Mesenchymal stem cell (in vitro differentiated cells and primary cell): ENCODE measurements around the gene RPTOR.
A peak's percentile ranks its signal among the peaks of the same experiment; 100 is the strongest.

ENCODE experiments used
- DNase-seq: peaks from one replicate; pipeline ENCODE4 v3.0.0-alpha.2; 2013
- H2AFZ ChIP-seq: one replicate; pipeline ENCODE4 v1.6.1; 2013; ENCODE audit warnings: low read depth, mild to moderate bottlenecking, control low read depth, inconsistent platforms, low read length, moderate library complexity
- H2AK5ac ChIP-seq: 2 replicates; pipeline ENCODE4 v1.6.1; 2013; ENCODE audit warnings: low read length, moderate library complexity, mild to moderate bottlenecking, inconsistent platforms; ENCODE audit not compliant: severe bottlenecking
- H2BK120ac ChIP-seq: one replicate; pipeline ENCODE4 v1.6.1; 2013; ENCODE audit warnings: low read depth, mild to moderate bottlenecking, inconsistent platforms, low read length, moderate library complexity
- H2BK12ac ChIP-seq, 2 experiments: one replicate each; pipeline ENCODE4 v1.6.1; 2013; ENCODE audit warnings: inconsistent platforms in 2 of 2, low read length in 2 of 2, mild to moderate bottlenecking in 2 of 2, moderate library complexity in 2 of 2, control low read depth in 1 of 2
- H2BK15ac ChIP-seq: one replicate; pipeline ENCODE4 v1.6.1; 2013; ENCODE audit warnings: mild to moderate bottlenecking, low read depth, inconsistent platforms; ENCODE audit not compliant: poor library complexity, severe bottlenecking
- H2BK5ac ChIP-seq: 2 replicates; pipeline ENCODE4 v1.6.1; 2013; ENCODE audit warnings: low read depth, mild to moderate bottlenecking, low read length, control low read depth, inconsistent platforms; ENCODE audit not compliant: poor library complexity, severe bottlenecking
- H3K14ac ChIP-seq, 2 experiments: one replicate each; pipeline ENCODE4 v1.6.1; 2013; ENCODE audit warnings: inconsistent platforms in 2 of 2, low read length in 2 of 2, control low read depth in 1 of 2, mild to moderate bottlenecking in 1 of 2, moderate library complexity in 1 of 2
- H3K18ac ChIP-seq, 2 experiments: one replicate each; pipeline ENCODE4 v1.6.1; 2013; ENCODE audit warnings: inconsistent platforms in 2 of 2, low read length in 2 of 2, control low read depth in 1 of 2, low read depth in 1 of 2, mild to moderate bottlenecking in 1 of 2
- H3K23ac ChIP-seq, 2 experiments: one replicate each; pipeline ENCODE4 v1.6.1; 2013; ENCODE audit warnings: inconsistent platforms in 2 of 2, low read length in 2 of 2, mild to moderate bottlenecking in 2 of 2, moderate library complexity in 2 of 2, control low read depth in 1 of 2
- H3K27ac ChIP-seq: 2 replicates; pipeline ENCODE4 v1.5.1; 2013; ENCODE audit warnings: mild to moderate bottlenecking, moderate library complexity, low read length, control low read depth, inconsistent platforms; ENCODE audit not compliant: poor library complexity, severe bottlenecking
- H3K27me3 ChIP-seq, 2 experiments: 2 replicates each; pipeline versions ENCODE4 v1.6.1 to v1.7.0; 2013; ENCODE audit warnings: low read length in 2 of 2, mild to moderate bottlenecking in 2 of 2, moderate library complexity in 2 of 2, control low read depth in 1 of 2, inconsistent platforms in 1 of 2; ENCODE audit not compliant: control insufficient read depth in 1 of 2, insufficient read depth in 1 of 2
- H3K36me3 ChIP-seq, 2 experiments: 2 replicates each; pipeline versions ENCODE4 v1.6.1 to v1.7.0; 2013; ENCODE audit warnings: low read length in 2 of 2, control low read depth in 1 of 2, inconsistent platforms in 1 of 2, low read depth in 1 of 2, mild to moderate bottlenecking in 1 of 2; ENCODE audit not compliant: insufficient read depth in 2 of 2, control insufficient read depth in 1 of 2
- H3K4ac ChIP-seq, 2 experiments: one replicate each; pipeline ENCODE4 v1.6.1; 2013; ENCODE audit warnings: inconsistent platforms in 2 of 2, low read length in 2 of 2, mild to moderate bottlenecking in 2 of 2, moderate library complexity in 2 of 2, control low read depth in 1 of 2, low read depth in 1 of 2
- H3K4me1 ChIP-seq: 2 replicates; pipeline ENCODE4 v1.6.1; 2013; ENCODE audit warnings: low read depth, low read length, control low read depth; ENCODE audit not compliant: control insufficient read depth, insufficient read depth
- H3K4me2 ChIP-seq: 2 replicates; pipeline ENCODE4 v1.6.1; 2013; ENCODE audit warnings: low read length, mild to moderate bottlenecking, inconsistent platforms; ENCODE audit not compliant: poor library complexity, severe bottlenecking
- H3K4me3 ChIP-seq, 2 experiments: 2 replicates each; pipeline versions ENCODE4 v1.5.1 to v1.7.0; 2013; ENCODE audit warnings: low read length in 2 of 2, mild to moderate bottlenecking in 2 of 2, control low read depth in 1 of 2, low read depth in 1 of 2; ENCODE audit not compliant: insufficient read depth in 1 of 2
- H3K79me1 ChIP-seq: replicated peaks from 2 replicates; pipeline ENCODE4 v1.6.1; 2013; ENCODE audit warnings: mild to moderate bottlenecking, control low read depth, low read length, inconsistent platforms; ENCODE audit not compliant: poor library complexity, severe bottlenecking
- H3K9ac ChIP-seq: 2 replicates; pipeline ENCODE4 v1.7.0; 2013; ENCODE audit warnings: mild to moderate bottlenecking, low read length, moderate library complexity
- H3K9me3 ChIP-seq: 2 replicates; pipeline ENCODE4 v1.7.0; 2013; ENCODE audit warnings: mild to moderate bottlenecking, low read length; ENCODE audit not compliant: control insufficient read depth
- H4K8ac ChIP-seq: one replicate; pipeline ENCODE4 v1.6.1; 2013; ENCODE audit warnings: inconsistent platforms, mild to moderate bottlenecking, low read length, moderate library complexity
- H4K91ac ChIP-seq: one replicate; pipeline ENCODE4 v1.6.1; 2013; ENCODE audit warnings: mild to moderate bottlenecking, low read length, inconsistent platforms
- WGBS: methylation state at CpG from one replicate; pipeline ENCODE4 v1.1.7; 2013; ENCODE audit warnings: mixed read lengths; 5-methylcytosine and 5-hydroxymethylcytosine counted together

RPTOR gene

GRCh38 chr17:80824549-80825470, 280.2 kb downstream of the RPTOR start:
- WGBS: 92% methylated on average over 36 of the region's 36 CpGs
- Histone ChIP-seq H4K8ac (no peak overlapping the region), H3K4ac (no peak overlapping the region), H3K4me2 (no peak overlapping the region), H2BK120ac (no peak overlapping the region), H3K4me1 (peaks cover 20% of the 10 kb centered on the region), H2AK5ac (no peak overlapping the region), H3K23ac (no peak overlapping the region), H3K27me3 (no peaks in the 10 kb centered on the region), H3K9me3 (no peaks in the 10 kb centered on the region), H3K27ac (no peak overlapping the region), H3K18ac (no peak overlapping the region), H3K4me3 (no peak overlapping the region), H2BK5ac (no peak overlapping the region), H2BK12ac (no peak overlapping the region), H3K79me1 (peaks cover 7% of the 10 kb centered on the region), H3K14ac (no peak overlapping the region), H3K36me3 (peaks cover 49% of the 10 kb centered on the region in 2 experiments), H4K91ac (no peak overlapping the region), H2BK15ac (no peak overlapping the region), H2AFZ (no peak overlapping the region), H3K9ac (no peak overlapping the region)
- no peak for DNase-seq

GRCh38 chr17:80825471-80826345, 281.1 kb downstream of the RPTOR start:
- Histone ChIP-seq H4K8ac (no peak overlapping the region), H2AK5ac (no peak overlapping the region), H3K79me1 (peaks cover 3% of the 10 kb centered on the region), H3K14ac (no peak overlapping the region), H2BK5ac (no peak overlapping the region), H3K9ac (peak overlapping the region; percentile 56), H4K91ac (peak overlapping the region; percentile 62), H3K4me3 (no peak overlapping the region), H2AFZ (no peak overlapping the region), H3K4me1 (peaks cover 20% of the 10 kb centered on the region), H2BK120ac (no peak overlapping the region), H3K4ac (no peak overlapping the region), H3K27ac (no peak overlapping the region), H3K9me3 (no peaks in the 10 kb centered on the region), H3K36me3 (peaks cover 47 to 56% of the 10 kb centered on the region in 2 experiments), H3K23ac (no peak overlapping the region), H3K27me3 (no peaks in the 10 kb centered on the region), H2BK12ac (peak overlapping the region in 1 of 2 experiments; percentile 20), H3K4me2 (no peak overlapping the region), H3K18ac (peak overlapping the region in 1 of 2 experiments; percentile 6), H2BK15ac (no peak overlapping the region)
- DNase-seq: no peak
- 95% methylated on average over 28 of the region's 28 CpGs for WGBS

DNA sequence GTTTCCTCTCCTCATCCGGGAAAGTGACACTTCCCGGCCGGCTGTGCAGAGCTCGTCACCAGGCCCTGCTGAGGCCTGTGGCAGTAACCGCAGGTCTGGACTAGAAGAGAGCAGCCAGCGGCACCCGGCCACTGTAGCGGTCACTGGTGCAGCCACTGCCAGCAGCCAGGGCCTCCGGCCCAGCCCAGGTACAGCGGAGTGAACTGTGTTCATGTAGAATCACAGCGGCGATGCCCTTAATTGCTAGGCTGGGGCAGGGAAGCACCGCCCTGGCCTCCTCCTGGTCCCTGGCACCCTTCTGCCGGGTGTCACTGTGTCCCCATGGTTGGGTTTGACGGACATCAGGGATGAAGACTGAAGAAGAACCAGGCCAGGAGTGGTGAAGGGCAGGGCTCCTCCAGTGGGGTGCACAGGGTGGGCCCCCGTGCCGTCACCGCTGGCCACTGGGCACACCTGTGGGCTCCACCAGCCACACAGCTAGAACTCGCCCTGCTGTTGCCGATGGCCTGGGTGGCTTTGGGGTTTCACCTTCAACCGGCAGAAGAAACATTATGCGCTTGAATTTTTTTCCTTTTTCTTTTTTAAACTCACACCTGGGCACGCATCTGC, 281.8 kb downstream of the RPTOR start:
- Histone ChIP-seq H3K27ac (peak overlapping the region; percentile 10), H3K36me3 (peaks cover 46 to 63% of the 10 kb centered on the region in 2 experiments), H3K4ac (peak overlapping the region; percentile 57 to 64), H4K8ac (peak overlapping the region; percentile 29), H3K14ac (peak overlapping the region in 1 of 2 experiments; percentile 46), H3K18ac (peak overlapping the region; percentile 46 to 58), H4K91ac (peak overlapping the region; percentile 66), H2BK5ac (no peak overlapping the region), H2BK15ac (peak overlapping the region; percentile 74), H3K4me3 (no peak overlapping the region), H3K4me1 (peaks cover 20% of the 10 kb centered on the region), H2BK12ac (peak overlapping the region; percentile 33 to 45), H3K27me3 (no peaks in the 10 kb centered on the region), H3K79me1 (peaks cover 3% of the 10 kb centered on the region), H3K9ac (peak overlapping the region; percentile 56), H3K9me3 (peaks cover under 1% of the 10 kb centered on the region), H2AK5ac (no peak overlapping the region), H3K4me2 (no peak overlapping the region), H3K23ac (no peak overlapping the region), H2BK120ac (no peak overlapping the region), H2AFZ (no peak overlapping the region)
- no peak for DNase-seq
- 91% methylated on average over 23 of the region's 23 CpGs for WGBS
